ENCODE measurements around the gene CROCC. TPM values are rescaled to one million over a fixed set of nuclear protein-coding genes. Genes with fewer than 3 reads are reported as not detected.
A peak's percentile ranks its signal among the peaks of the same experiment; 100 is the strongest.
"Not testable (repeated sequence)": the region's sequence is repeated elsewhere in the genome, so short reads cannot be mapped to it uniquely, and the experiment has no call there.

The CROCC gene
- total RNA-seq, 3 donors from 2014 or later: 20.0 to 24.7 (median 20.3) TPM

DNA sequence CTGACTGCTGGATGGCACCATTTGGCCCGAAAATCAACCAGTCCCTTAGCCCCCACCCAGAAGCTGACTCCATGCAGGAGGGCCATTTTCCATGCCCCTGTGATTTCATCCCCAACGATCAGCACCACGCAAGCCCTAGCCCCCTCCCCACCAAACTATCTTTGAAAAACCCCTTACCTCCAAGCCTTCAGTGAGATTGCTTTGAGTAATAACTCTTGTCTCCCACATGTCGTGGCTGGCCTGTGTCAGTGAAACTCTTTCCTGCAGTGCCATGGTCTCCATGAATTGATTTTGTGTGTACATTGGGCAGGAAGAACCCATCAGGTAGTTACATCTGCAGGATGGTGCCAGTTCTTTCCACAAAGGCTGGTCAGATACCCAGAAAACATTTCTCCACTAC, 27.9 kb upstream of the CROCC start:
- peaks cover 36% of the 10 kb centered on the region for H3K4me1 Mint-ChIP-seq (ENCODE audit: low read depth)
- not testable (repeated sequence) for H3K9me3 Mint-ChIP-seq

DNA sequence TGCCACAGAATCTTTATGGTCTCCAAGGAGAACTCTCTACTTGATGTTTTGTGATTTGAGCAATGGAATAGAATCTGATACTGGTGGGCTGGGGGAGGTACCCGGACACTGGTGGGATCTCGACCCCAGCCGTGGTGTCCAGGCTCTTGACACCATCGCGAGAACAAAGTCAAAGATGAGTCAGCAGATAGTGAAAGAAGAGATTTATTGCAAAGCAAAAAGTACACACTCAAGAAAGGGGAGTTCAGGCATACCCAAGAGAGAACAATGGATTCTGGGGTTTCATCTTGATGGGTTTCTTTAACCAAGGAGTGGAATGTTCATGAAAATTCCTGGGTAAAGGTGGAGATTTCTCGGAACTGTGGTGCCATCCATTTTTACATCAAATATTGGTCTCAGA, 27.4 kb upstream of the CROCC start:
- DNase-seq; H3K9me3 Mint-ChIP-seq; ATAC-seq; H3K27me3 Mint-ChIP-seq (ENCODE audit: low read depth); H3K36me3 Mint-ChIP-seq (ENCODE audit: insufficient read depth): not testable (repeated sequence)
- H3K4me3 Mint-ChIP-seq: peak overlapping the region; percentile 34
- peaks cover 30% of the 10 kb centered on the region for H3K4me1 Mint-ChIP-seq (ENCODE audit: low read depth)

More for the DNA sequence above, 27.9 kb upstream of the CROCC start:
- not testable (repeated sequence) for H3K27me3 Mint-ChIP-seq (ENCODE audit: low read depth); DNase-seq; H3K4me3 Mint-ChIP-seq; H3K36me3 Mint-ChIP-seq (ENCODE audit: insufficient read depth); ATAC-seq

DNA sequence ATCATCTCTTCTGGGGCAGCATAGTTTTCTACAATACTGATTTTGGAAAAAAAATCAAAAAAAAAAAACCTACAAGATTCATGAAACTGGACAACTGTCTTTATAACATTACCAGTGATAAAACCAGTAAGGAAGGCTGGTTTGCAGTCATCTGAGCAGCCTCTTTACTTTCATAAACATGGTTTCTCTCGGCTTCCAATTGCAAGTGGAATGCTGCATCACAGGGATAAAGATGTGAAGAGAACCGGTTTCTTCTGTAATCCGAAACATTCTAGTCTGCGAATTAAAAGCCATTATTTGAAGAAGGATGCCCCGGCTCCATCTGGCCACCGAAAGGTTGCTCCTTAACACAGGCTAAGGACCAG, 26.5 kb upstream of the CROCC start:
- peak overlapping the region; percentile 76 for H3K4me3 Mint-ChIP-seq
- H3K4me1 Mint-ChIP-seq (ENCODE audit: low read depth): peaks cover 24% of the 10 kb centered on the region
- H3K36me3 Mint-ChIP-seq (ENCODE audit: insufficient read depth); ATAC-seq; H3K9me3 Mint-ChIP-seq; DNase-seq; H3K27me3 Mint-ChIP-seq (ENCODE audit: low read depth): not testable (repeated sequence)

DNA sequence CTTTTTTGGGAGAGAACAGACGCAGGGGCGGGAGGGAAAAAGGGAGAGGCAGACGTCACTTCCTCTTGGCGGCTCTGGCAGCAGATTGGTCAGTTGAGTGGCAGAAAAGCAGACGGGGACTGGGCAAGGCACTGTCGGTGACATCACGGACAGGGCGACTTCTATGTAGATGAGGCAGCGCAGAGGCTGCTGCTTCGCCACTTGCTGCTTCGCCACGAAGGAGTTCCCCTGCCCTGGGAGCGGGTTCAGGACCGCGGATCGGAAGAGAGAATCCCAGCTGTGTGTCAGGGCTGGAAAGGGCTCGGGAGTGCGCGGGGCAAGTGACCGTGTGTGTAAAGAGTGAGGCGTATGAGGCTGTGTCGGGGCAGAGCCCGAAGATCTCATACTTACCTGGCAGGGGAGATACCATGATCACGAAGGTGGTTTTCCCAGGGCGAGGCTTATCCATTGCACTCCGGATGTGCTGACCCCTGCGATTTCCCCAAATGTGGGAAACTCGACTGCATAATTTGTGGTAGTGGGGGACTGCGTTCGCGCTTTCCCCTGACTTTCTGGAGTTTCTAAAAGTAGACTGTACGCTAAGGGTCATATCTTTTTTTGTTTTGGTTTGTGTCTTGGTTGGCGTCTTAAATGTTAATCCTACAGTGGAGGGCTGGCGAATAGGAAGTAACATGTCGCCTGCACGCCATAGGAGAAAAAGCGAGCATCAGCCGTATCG, 26.0 kb upstream of the CROCC start, which contains the start of gene RNU1-2:
RNU1-2 (plus strand) TSS at position 383 of the 718 bp plus-strand sequence.
- peak; percentile 99 for ATAC-seq
- H3K36me3 Mint-ChIP-seq (ENCODE audit: insufficient read depth); H3K9me3 Mint-ChIP-seq; H3K27me3 Mint-ChIP-seq (ENCODE audit: low read depth): not testable (repeated sequence)
- Mint-ChIP-seq H3K4me1 (ENCODE audit: low read depth) (peaks cover 24% of the 10 kb centered on the region), H3K4me3 (peak within 1 kb of the TSS; percentile 76)
- DNase-seq: peak; percentile 81

DNA sequence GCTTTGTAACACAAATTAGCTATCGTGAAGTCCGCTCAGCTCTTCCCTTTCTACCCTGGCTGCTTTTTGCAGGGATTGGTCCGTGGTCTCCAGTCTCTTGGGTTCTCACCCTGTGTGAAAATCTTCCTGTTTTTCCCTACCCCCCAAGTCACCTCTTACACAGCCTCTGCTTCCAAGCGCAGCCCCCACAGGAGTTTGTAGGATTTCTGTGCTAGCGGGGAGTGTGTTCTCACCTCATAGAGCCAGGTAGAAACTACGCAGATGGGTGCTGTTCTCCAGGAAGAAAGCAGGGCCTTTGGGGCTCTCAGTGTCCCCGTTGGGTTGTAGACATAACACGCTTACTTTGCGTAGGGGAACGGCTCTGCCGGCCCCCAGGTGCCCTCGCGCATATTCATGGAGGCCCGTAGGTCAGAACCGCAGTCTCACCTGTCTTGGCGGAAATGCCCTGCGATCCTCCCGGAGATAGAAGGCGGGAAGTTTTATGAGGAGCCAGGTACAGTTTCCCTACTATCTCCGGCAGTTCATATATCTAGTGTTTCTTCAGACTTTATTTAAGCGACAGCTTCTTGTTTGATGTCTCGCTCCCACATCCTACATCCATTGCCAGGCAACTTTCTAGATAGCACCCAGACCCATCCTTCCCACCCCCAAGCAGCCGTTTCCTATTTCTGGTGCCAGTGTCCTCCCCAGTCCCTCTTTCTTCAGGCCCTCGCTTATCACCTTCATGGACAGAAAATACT, 25.2 kb upstream of the CROCC start:
- DNase-seq: peak; percentile 42
- peak overlapping the region; percentile 76 for H3K4me3 Mint-ChIP-seq
- not testable (repeated sequence) for H3K36me3 Mint-ChIP-seq (ENCODE audit: insufficient read depth); H3K9me3 Mint-ChIP-seq; H3K27me3 Mint-ChIP-seq (ENCODE audit: low read depth)
- peak; percentile 41 to 49 for ATAC-seq
- H3K4me1 Mint-ChIP-seq (ENCODE audit: low read depth): peaks cover 30% of the 10 kb centered on the region

DNA sequence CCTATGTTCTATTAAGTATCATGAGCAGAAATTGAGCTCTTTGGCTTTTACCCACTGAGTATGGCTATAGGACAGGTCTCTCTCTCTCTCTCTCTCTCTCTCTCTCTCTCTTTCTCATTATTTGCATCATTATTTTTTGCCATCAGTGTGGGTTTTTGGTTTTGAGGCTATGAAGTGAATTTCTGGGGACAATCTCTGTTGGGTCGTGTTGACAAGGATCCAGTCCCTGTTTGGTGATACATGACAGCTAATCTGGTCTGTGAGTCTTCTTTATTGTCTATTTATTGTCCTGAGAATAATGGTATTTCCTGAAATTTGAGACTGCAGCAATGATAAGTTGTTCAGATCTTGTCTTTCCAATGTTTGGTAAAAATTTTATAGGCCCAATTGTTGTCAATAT, 24.1 kb upstream of the CROCC start:
- Mint-ChIP-seq H3K4me1 (ENCODE audit: low read depth) (peaks cover 35% of the 10 kb centered on the region), H3K4me3 (peak overlapping the region; percentile 54)
- H3K36me3 Mint-ChIP-seq (ENCODE audit: insufficient read depth); H3K27me3 Mint-ChIP-seq (ENCODE audit: low read depth); DNase-seq; H3K9me3 Mint-ChIP-seq; ATAC-seq: not testable (repeated sequence)

DNA sequence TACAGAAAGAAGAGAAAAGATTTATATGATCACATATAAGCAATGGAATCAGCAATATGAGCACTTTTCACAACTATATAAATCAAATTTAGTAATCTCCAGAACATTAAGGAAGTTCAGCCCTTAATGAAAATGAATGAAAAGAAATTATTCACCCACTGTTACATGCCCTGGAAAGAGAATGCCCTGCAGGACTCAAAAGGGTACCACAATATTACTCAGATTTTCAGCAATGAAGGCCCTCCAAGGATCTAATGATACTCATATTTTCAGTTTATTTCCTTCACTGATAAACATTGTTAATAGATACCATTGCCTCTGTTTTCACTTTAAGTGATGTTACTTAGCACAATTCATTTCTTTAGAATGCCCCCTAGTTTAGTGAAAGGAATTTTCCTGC, 23.4 kb upstream of the CROCC start:
- not testable (repeated sequence) for H3K36me3 Mint-ChIP-seq (ENCODE audit: insufficient read depth); H3K9me3 Mint-ChIP-seq; ATAC-seq; H3K27me3 Mint-ChIP-seq (ENCODE audit: low read depth); DNase-seq; H3K4me3 Mint-ChIP-seq
- H3K4me1 Mint-ChIP-seq (ENCODE audit: low read depth): peaks cover 35% of the 10 kb centered on the region

DNA sequence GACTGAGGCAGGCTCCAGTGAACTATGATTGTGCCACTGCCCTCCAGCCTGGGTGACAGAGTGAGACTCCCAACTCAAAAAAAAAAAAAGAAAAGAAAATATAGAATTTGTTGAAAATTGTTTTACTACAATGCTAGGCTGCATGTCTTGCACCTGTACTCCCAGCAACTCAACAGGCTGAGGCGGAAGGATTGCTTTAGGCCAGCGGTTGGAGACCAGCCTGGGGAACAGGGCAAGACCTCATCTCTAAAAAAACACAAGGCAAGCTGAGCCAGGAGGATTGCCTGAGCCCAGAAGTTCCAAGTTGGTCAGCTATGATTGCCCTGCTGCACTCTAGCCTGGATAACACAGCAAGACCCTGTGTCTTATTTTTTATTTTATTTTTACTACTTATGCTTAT, 22.7 kb upstream of the CROCC start:
- H3K36me3 Mint-ChIP-seq (ENCODE audit: insufficient read depth); H3K27me3 Mint-ChIP-seq (ENCODE audit: low read depth); ATAC-seq; DNase-seq; H3K9me3 Mint-ChIP-seq; H3K4me3 Mint-ChIP-seq: not testable (repeated sequence)
- peaks cover 35% of the 10 kb centered on the region for H3K4me1 Mint-ChIP-seq (ENCODE audit: low read depth)

DNA sequence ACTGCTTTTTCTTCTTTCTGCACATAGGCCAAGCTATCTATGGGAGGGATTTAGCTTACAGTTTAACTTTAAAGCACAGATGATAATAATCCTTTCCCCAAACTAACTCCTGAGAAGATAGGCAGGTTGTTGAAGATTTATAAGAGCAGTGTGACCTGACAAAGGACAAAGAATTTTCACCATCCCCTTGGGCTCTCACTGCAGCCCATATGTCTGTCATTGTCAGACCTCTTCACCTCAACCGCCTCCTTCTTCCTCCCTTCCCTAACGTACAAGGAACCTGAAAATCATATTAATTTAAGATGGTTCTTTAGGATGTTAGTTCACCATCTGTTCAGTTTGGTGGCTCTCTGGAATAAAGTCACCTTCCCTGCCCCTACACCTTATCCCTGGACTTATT, 21.0 kb upstream of the CROCC start:
- Mint-ChIP-seq H3K27me3 (ENCODE audit: low read depth) (no peaks in the 10 kb centered on the region), H3K4me3 (no peak overlapping the region), H3K36me3 (ENCODE audit: insufficient read depth) (no peaks in the 10 kb centered on the region), H3K9me3 (no peaks in the 10 kb centered on the region), H3K4me1 (ENCODE audit: low read depth) (peaks cover 33% of the 10 kb centered on the region)
- no peak for DNase-seq
- ATAC-seq: no peak

DNA sequence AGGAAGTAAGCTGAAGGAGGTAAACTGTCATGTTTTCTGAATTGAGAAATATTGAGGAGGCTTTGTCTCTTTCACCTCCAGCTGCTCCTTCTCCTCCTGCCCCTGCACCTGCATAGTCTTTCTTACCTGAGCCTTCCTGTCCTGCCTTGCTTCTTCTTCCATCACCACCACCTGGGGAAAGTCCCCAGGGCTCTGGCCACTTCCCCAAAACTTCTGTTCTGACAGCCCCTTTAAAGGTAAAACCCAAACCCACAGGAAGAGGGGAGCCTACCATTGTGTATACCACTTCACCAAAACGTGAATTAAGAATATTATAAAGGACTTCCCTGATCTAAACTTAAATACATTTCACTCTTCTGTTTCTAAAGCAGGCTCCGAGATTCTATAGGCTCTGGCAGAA, 20.4 kb upstream of the CROCC start:
- H3K4me1 Mint-ChIP-seq (ENCODE audit: low read depth): peaks cover 33% of the 10 kb centered on the region
- H3K36me3 Mint-ChIP-seq (ENCODE audit: insufficient read depth): not testable (repeated sequence)

DNA sequence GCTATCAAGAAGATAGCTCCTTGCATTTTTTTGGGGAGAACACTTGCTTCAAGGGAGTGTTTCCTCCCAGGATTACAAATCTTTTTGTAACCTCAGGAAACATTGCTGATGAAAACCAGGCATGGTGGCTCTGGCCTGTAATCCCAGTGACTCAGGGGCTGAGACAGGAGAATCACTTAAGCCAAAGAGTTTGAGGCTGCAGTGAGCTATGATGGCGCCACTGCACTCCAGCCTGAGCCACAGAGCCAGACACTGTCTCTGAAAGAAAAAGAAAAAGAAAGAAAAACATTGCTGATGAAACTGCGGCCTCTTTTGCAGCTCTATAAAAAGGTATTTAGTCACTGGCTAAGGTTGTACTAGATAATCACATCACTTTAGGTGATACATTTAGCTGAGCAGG, 18.7 kb upstream of the CROCC start:
- Mint-ChIP-seq H3K4me3 (no peak overlapping the region), H3K27me3 (ENCODE audit: low read depth) (no peaks in the 10 kb centered on the region), H3K36me3 (ENCODE audit: insufficient read depth) (no peaks in the 10 kb centered on the region), H3K4me1 (ENCODE audit: low read depth) (peaks cover 20% of the 10 kb centered on the region), H3K9me3 (no peaks in the 10 kb centered on the region)
- ATAC-seq: no peak
- no peak for DNase-seq

More for the DNA sequence above, 20.4 kb upstream of the CROCC start:
- not testable (repeated sequence) for DNase-seq; ATAC-seq; H3K4me3 Mint-ChIP-seq; H3K27me3 Mint-ChIP-seq (ENCODE audit: low read depth); H3K9me3 Mint-ChIP-seq

DNA sequence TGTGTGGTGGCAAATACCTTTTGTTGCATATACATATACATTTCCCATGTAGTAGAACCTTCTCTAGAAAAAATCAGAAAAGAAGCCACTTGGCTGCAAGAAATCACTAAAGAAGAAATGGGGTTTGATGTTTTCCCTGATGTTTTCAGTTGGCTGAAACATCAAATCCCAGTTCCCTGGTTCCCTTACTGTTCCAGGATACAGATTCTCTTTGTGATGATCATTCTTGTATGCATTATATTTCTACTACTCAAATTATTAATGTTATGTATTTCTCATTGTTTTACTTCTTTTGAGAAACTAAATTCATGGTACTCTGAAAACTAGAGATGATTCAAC, 18.3 kb upstream of the CROCC start:
- H3K36me3 Mint-ChIP-seq (ENCODE audit: insufficient read depth): no peaks in the 10 kb centered on the region
- no peaks in the 10 kb centered on the region for H3K9me3 Mint-ChIP-seq
- ATAC-seq (no peak), DNase-seq (no peak)
- H3K27me3 Mint-ChIP-seq (ENCODE audit: low read depth): no peaks in the 10 kb centered on the region
- no peak overlapping the region for H3K4me3 Mint-ChIP-seq
- peaks cover 18% of the 10 kb centered on the region for H3K4me1 Mint-ChIP-seq (ENCODE audit: low read depth)

DNA sequence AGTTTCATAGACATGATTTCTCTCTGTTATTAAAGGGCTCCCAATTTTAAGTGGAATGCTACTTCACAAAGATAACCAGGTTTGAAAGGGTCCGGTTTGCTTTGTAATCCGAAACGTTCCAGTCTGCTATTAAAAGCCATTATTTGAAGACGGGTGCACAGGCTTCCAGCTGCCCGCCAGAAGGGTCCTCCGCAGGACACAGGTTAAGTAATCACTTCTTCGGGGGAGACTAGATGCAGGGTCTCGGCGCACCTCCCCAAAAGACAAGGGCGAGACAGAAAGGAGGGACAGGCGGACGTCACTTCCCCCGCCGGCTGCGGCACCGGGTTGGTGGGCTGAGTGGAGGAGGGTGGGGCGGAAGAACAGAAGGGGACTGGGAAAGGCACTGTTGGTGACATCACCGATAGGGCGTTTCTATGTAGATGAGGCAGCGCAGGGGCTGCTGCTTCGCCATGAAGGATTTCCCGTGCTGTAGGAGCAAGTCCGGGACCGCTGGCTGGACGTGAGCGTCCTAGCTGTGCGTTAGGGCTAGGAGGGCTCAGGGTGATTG, 17.1 kb upstream of the CROCC start:
- H3K27me3 Mint-ChIP-seq (ENCODE audit: low read depth): no peaks in the 10 kb centered on the region
- H3K4me3 Mint-ChIP-seq: no peak overlapping the region
- peaks cover 16% of the 10 kb centered on the region for H3K4me1 Mint-ChIP-seq (ENCODE audit: low read depth)
- DNase-seq (peak; percentile 98), ATAC-seq (peak; percentile 89 to 91)
- no peaks in the 10 kb centered on the region for H3K9me3 Mint-ChIP-seq
- no peaks in the 10 kb centered on the region for H3K36me3 Mint-ChIP-seq (ENCODE audit: insufficient read depth)

DNA sequence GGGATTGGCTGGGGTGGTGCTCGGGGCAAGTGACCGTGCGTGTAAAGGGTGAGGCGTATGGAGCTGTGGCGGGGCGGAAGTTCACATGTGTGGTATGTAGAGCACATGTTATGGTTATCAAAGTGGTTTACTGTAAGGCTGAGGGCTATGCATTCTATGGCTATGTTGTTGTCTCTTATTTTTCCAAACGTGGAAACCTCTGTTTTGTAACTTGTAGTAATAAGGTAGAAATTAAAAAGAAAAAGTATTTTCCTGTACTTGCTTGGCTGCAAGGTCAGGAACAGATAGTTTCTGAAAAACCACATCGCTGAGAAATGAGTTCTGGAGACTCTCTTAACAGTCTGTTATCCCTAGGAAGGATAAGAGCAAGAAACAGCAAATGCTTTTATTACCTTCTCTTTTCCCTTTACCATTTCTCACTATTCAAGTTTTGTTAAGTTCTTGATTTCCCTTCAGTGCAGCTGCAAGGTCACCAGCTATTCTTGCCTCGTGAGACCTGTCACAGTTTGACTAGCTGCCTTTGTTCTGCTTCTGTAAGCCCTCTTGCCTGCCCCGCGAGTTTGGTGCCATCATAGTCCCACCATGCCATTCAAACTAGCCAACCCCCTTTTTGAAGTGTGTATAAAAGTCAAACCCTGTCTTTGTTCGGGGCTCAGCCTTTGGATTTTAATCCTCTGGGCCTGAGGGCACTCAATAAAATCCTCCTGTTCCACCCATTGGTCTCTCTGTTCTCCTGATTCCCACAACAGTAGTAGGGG, 16.4 kb upstream of the CROCC start:
- peaks cover 16% of the 10 kb centered on the region for H3K4me1 Mint-ChIP-seq (ENCODE audit: low read depth)
- no peak overlapping the region for H3K4me3 Mint-ChIP-seq
- no peaks in the 10 kb centered on the region for H3K9me3 Mint-ChIP-seq
- no peaks in the 10 kb centered on the region for H3K36me3 Mint-ChIP-seq (ENCODE audit: insufficient read depth)
- no peak for DNase-seq
- no peaks in the 10 kb centered on the region for H3K27me3 Mint-ChIP-seq (ENCODE audit: low read depth)
- peak; percentile 77 to 84 for ATAC-seq
